NK-92 (cell line): Measurements from ENCODE around the gene HOXC13.

Source experiments
- DNase-seq: peaks from one replicate; lab custom pipeline; 2025; ENCODE audit not compliant: unreplicated experiment; lab: John Stamatoyannopoulos, UW

HOXC13 gene

GRCh38 chr12:53938326-53939140, at the start of gene HOXC13:
Gene HOXC13 (plus strand): TSS chr12:53938831. CDS start chr12:53938907, 76 bp downstream.
- no peak for DNase-seq

- DNase-seq, result no peak
Observed at GRCh38 chr12:53890081-53890480, 48.5 kb upstream of the HOXC13 start.

GRCh38 chr12:53892762-53893395, 45.8 kb upstream of the HOXC13 start:
- DNase-seq, result no peak

- no peak for DNase-seq
Observed at GRCh38 chr12:53899230-53899629, 39.4 kb upstream of the HOXC13 start.

- DNase-seq, result no peak
Observed at GRCh38 chr12:53907103-53907502, 31.5 kb upstream of the HOXC13 start.

- DNase-seq, result no peak
Observed at GRCh38 chr12:53916788-53917655, 21.6 kb upstream of the HOXC13 start.

GRCh38 chr12:53924521-53925405, 13.9 kb upstream of the HOXC13 start:
- DNase-seq, result no peak

- no peak for DNase-seq
Observed at GRCh38 chr12:53927220-53928029, 11.2 kb upstream of the HOXC13 start.

- DNase-seq, result no peak
Observed at GRCh38 chr12:53928054-53928835, 10.4 kb upstream of the HOXC13 start.

- no peak for DNase-seq
Observed at GRCh38 chr12:53929527-53929926, 9.1 kb upstream of the HOXC13 start.

GRCh38 chr12:53930591-53931255, 7.9 kb upstream of the HOXC13 start:
- DNase-seq, result no peak

- DNase-seq, result no peak
Observed at GRCh38 chr12:53931844-53932581, 6.6 kb upstream of the HOXC13 start.

- DNase-seq, result no peak
Observed at GRCh38 chr12:53932915-53933314, 5.7 kb upstream of the HOXC13 start.

- DNase-seq, result no peak
Observed at GRCh38 chr12:53935383-53936341, 3.0 kb upstream of the HOXC13 start.

- DNase-seq, result no peak
Observed at GRCh38 chr12:53937099-53937498, 1.5 kb upstream of the HOXC13 start.

GRCh38 chr12:53937596-53938325, 870 bp upstream of the HOXC13 start:
- no peak for DNase-seq
